ENCODE data around the gene TMEM135. TPM values are rescaled to one million over a fixed set of nuclear protein-coding genes. Genes with fewer than 3 reads are reported as not detected.

The TMEM135 gene
- total RNA-seq, 1 donor from 2014 or later, result 22.3 TPM

GRCh38 chr11:87005569-87005921 lies 32.2 kb upstream of the TMEM135 start:
- Histone ChIP-seq H3K36me3 (no peaks in the 10 kb centered on the region), H3K27me3 (ENCODE audit: low read depth) (no peaks in the 10 kb centered on the region), H3K4me1 (no peaks in the 10 kb centered on the region), H3K9me3 (no peaks in the 10 kb centered on the region), H3K27ac (no peak overlapping the region), H3K4me3 (no peak overlapping the region)
- ATAC-seq, result peak in 1 of 2 donors; percentile 31
- no peak for DNase-seq
- no peak for TF ChIP-seq CTCF (IDR thresholded peaks at IDR 0.05)
- intact Hi-C loops (cut with DNase I), result no loop called here

- Histone ChIP-seq H3K27me3 (ENCODE audit: low read depth) (no peaks in the 10 kb centered on the region), H3K27ac (no peak overlapping the region), H3K4me1 (no peaks in the 10 kb centered on the region), H3K9me3 (no peaks in the 10 kb centered on the region), H3K4me3 (no peak overlapping the region), H3K36me3 (no peaks in the 10 kb centered on the region)
- no peak for TF ChIP-seq CTCF (IDR thresholded peaks at IDR 0.05)
- no peak for ATAC-seq
- no peak for DNase-seq
- intact Hi-C loops (cut with DNase I), result no loop called here
Measured at GRCh38 chr11:87006035-87006434, 31.7 kb upstream of the TMEM135 start.

GRCh38 chr11:87007963-87008362 lies 29.8 kb upstream of the TMEM135 start:
- H3K27me3 ChIP-seq (ENCODE audit: low read depth), result no peaks in the 10 kb centered on the region
- H3K4me1 ChIP-seq, result no peaks in the 10 kb centered on the region
- no peak overlapping the region for H3K27ac ChIP-seq
- intact Hi-C loops (cut with DNase I), result no loop called here
- H3K9me3 ChIP-seq, result no peaks in the 10 kb centered on the region
- DNase-seq (no peak), ATAC-seq (no peak)
- no peaks in the 10 kb centered on the region for H3K36me3 ChIP-seq
- no peak for TF ChIP-seq CTCF (IDR thresholded peaks at IDR 0.05)
- no peak overlapping the region for H3K4me3 ChIP-seq

- H3K27me3 ChIP-seq (ENCODE audit: low read depth), result no peaks in the 10 kb centered on the region
- no peak for TF ChIP-seq CTCF (IDR thresholded peaks at IDR 0.05)
- ATAC-seq (no peak), DNase-seq (no peak)
- no peaks in the 10 kb centered on the region for H3K4me1 ChIP-seq
- no peaks in the 10 kb centered on the region for H3K9me3 ChIP-seq
- intact Hi-C loops (cut with DNase I), result no loop called here
- no peak overlapping the region for H3K4me3 ChIP-seq
- H3K36me3 ChIP-seq, result no peaks in the 10 kb centered on the region
- H3K27ac ChIP-seq, result no peak overlapping the region
Measured at GRCh38 chr11:87012089-87012488, 25.6 kb upstream of the TMEM135 start.

GRCh38 chr11:87012673-87013072 lies 25.1 kb upstream of the TMEM135 start:
- H3K27me3 ChIP-seq (ENCODE audit: low read depth), result no peaks in the 10 kb centered on the region
- DNase-seq (no peak), ATAC-seq (no peak)
- no peak overlapping the region for H3K4me3 ChIP-seq
- no peaks in the 10 kb centered on the region for H3K36me3 ChIP-seq
- no peaks in the 10 kb centered on the region for H3K4me1 ChIP-seq
- no peak overlapping the region for H3K27ac ChIP-seq
- intact Hi-C loops (cut with DNase I), result no loop called here
- TF ChIP-seq CTCF (IDR thresholded peaks at IDR 0.05), result no peak
- H3K9me3 ChIP-seq, result no peaks in the 10 kb centered on the region
